BJ (cell line): ENCODE measurements around the gene VPS37C. TPM values are rescaled to one million over a fixed set of nuclear protein-coding genes. Genes with fewer than 3 reads are reported as not detected.

Experiments
- CTCF ChIA-PET: fragments of 350-600 bp; formaldehyde crosslinking; extraction: SDS; loops from one replicate; lab custom pipeline; 2021; ENCODE audit warnings: antibody characterized with exemption, inconsistent platforms; lab: Yijun Ruan, JAX
- POLR2A ChIA-PET: fragments of 300-600 bp; sonication (Branson Sonifier 250); formaldehyde crosslinking; extraction: SDS; loops from one replicate; lab custom pipeline; 2021; ENCODE audit warnings: antibody characterized with exemption; lab: Charles Lee
- DNase-seq: peaks from one replicate; pipeline ENCODE4 v3.0.0-alpha.2; 2011; ENCODE audit warnings: low read depth
- H3K27me3 ChIP-seq: 2 replicates; pipeline ENCODE4 v1.6.0; 2011; ENCODE audit warnings: low read length; ENCODE audit not compliant: control insufficient read depth, insufficient read depth
- H3K36me3 ChIP-seq: 2 replicates; pipeline ENCODE4 v1.5.1; 2011; ENCODE audit warnings: low read length; ENCODE audit not compliant: control insufficient read depth, insufficient read depth
- H3K4me3 ChIP-seq: 2 replicates; pipeline ENCODE4 v1.5.1; 2011; ENCODE audit warnings: low read depth, mild to moderate bottlenecking, control low read depth, low read length
- CTCF ChIP-seq: IDR thresholded peaks from 2 replicates; pipeline ENCODE4 v1.5.1; 2011; ENCODE audit warnings: low read depth, mild to moderate bottlenecking, control low read depth, inconsistent platforms, low read length, moderate library complexity; ENCODE audit not compliant: insufficient read depth
- polyA plus RNA-seq: library from polyadenylated mRNA; depleted of rRNA; stranded (reverse); fragments of >200 nt; gene quantifications from 2 replicates; pipeline ENCODE4 v1.2.3, GENCODE V29; 2011

The VPS37C gene
- polyA plus RNA-seq, 1 experiment: 17.5 TPM

GRCh38 chr11:61111050-61111435 is 50.2 kb downstream of the VPS37C start:
- H3K4me3 ChIP-seq: no peak overlapping the region
- CTCF ChIA-PET: interaction anchor here (2.2 kb wide), 1 partner anchor 19 kb away, joined by 11 read pairs; no protein-coding TSS in a partner anchor
- no peak for DNase-seq
- TF ChIP-seq CTCF: no peak
- peaks cover 7% of the 10 kb centered on the region for H3K27me3 ChIP-seq
- no peaks in the 10 kb centered on the region for H3K36me3 ChIP-seq
- POLR2A ChIA-PET: no interaction called here

GRCh38 chr11:61110255-61111049 is 50.8 kb downstream of the VPS37C start:
- ChIA-PET POLR2A (no interaction called here), CTCF (interaction anchor here (2.2 kb wide), 1 partner anchor 19 kb away, joined by 11 read pairs; no protein-coding TSS in a partner anchor)
- H3K36me3 ChIP-seq: no peaks in the 10 kb centered on the region
- TF ChIP-seq CTCF: no peak
- H3K27me3 ChIP-seq: peaks cover 7% of the 10 kb centered on the region
- H3K4me3 ChIP-seq: no peak overlapping the region
- no peak for DNase-seq

- ChIA-PET CTCF (interaction anchor here (2.2 kb wide), 1 partner anchor 20 kb away, joined by 11 read pairs; no protein-coding TSS in a partner anchor), POLR2A (no interaction called here)
- Histone ChIP-seq H3K4me3 (no peak overlapping the region), H3K27me3 (peaks cover 4% of the 10 kb centered on the region), H3K36me3 (no peaks in the 10 kb centered on the region)
- TF ChIP-seq CTCF: no peak
- no peak for DNase-seq
Observed at GRCh38 chr11:61109671-61110070, 51.6 kb downstream of the VPS37C start.

- ChIA-PET POLR2A (no interaction called here), CTCF (no interaction called here)
- no peak for DNase-seq
- H3K4me3 ChIP-seq: no peak overlapping the region
- no peaks in the 10 kb centered on the region for H3K36me3 ChIP-seq
- no peak for TF ChIP-seq CTCF
- H3K27me3 ChIP-seq: peaks cover 4% of the 10 kb centered on the region
Observed at GRCh38 chr11:61108847-61109585, 52.2 kb downstream of the VPS37C start.

- POLR2A ChIA-PET: no interaction called here
- no peak for DNase-seq
- H3K4me3 ChIP-seq: no peak overlapping the region
- CTCF ChIA-PET: interaction anchor here (0.8 to 1.2 kb wide), 2 partner anchors 22 to 209 kb away, joined by 3 to 4 read pairs; no protein-coding TSS in a partner anchor
- peaks cover 4% of the 10 kb centered on the region for H3K27me3 ChIP-seq
- no peaks in the 10 kb centered on the region for H3K36me3 ChIP-seq
- TF ChIP-seq CTCF: no peak
Observed at GRCh38 chr11:61107888-61108287, 53.3 kb downstream of the VPS37C start.
